ENCODE data around the gene BCAN. TPM values are rescaled to one million over a fixed set of nuclear protein-coding genes. Genes with fewer than 3 reads are reported as not detected.

The BCAN gene
- total and polyA plus RNA-seq, 10 donors, result 0.10 to 0.11 TPM; not detected in 8

GRCh38 chr1:156644146-156644545 lies 2.2 kb downstream of the BCAN start:
- intact Hi-C loops (cut with DNase I; ENCODE audit: low total_unique reads), result no loop called here
- no peaks in the 10 kb centered on the region for H3K36me3 ChIP-seq
- peaks cover 8 to 100% (median 60%) of the 10 kb centered on the region in 7 donors for H3K27me3 ChIP-seq (replicated peaks in 1 of 7)
- H3K4me1 ChIP-seq, result peaks cover 5 to 28% (median 15%) of the 10 kb centered on the region in 6 donors
- no peak overlapping the region for H3K27ac ChIP-seq
- H3K9me3 ChIP-seq, result no peaks in the 10 kb centered on the region
- 77 to 100% (median 90%) methylated on average over 1 to 3 of the region's 3 CpGs for WGBS, 5 donors
- no peak overlapping the region for H3K4me3 ChIP-seq
- no peak for TF ChIP-seq CTCF (IDR thresholded peaks at IDR 0.05 in 8 of 11, conservative IDR thresholded peaks at IDR 0.05 in 3 of 11)
- no peak for TF ChIP-seq POLR2AphosphoS5 (IDR thresholded peaks at IDR 0.05)
- DNase-seq, result no peak

- Histone ChIP-seq H3K4me1 (peaks cover 5 to 28% (median 15%) of the 10 kb centered on the region in 6 donors), H3K4me3 (no peak overlapping the region), H3K36me3 (no peaks in the 10 kb centered on the region), H3K9me3 (no peaks in the 10 kb centered on the region), H3K27ac (no peak overlapping the region), H3K27me3 (replicated peaks in 1 of 7) (peaks cover 8 to 100% (median 55%) of the 10 kb centered on the region in 7 donors)
- intact Hi-C loops (cut with DNase I; ENCODE audit: low total_unique reads), result no loop called here
- TF ChIP-seq CTCF (IDR thresholded peaks at IDR 0.05 in 8 of 11, conservative IDR thresholded peaks at IDR 0.05 in 3 of 11) (no peak), POLR2AphosphoS5 (IDR thresholded peaks at IDR 0.05) (no peak), POLR2A (IDR thresholded peaks at IDR 0.05) (no peak)
- WGBS, 5 donors, result 32 to 71% (median 43%) methylated on average over 1 of the region's 1 CpG
- no peak for DNase-seq
Observed at GRCh38 chr1:156644640-156645039, 2.7 kb downstream of the BCAN start.

- Histone ChIP-seq H3K36me3 (no peaks in the 10 kb centered on the region), H3K4me3 (no peak overlapping the region), H3K9me3 (no peaks in the 10 kb centered on the region), H3K27me3 (replicated peaks in 1 of 7) (peaks cover 8 to 100% (median 51%) of the 10 kb centered on the region in 7 donors), H3K4me1 (peaks cover 5 to 28% (median 15%) of the 10 kb centered on the region in 6 donors), H3K27ac (no peak overlapping the region)
- DNase-seq, result no peak
- intact Hi-C loops (cut with DNase I; ENCODE audit: low total_unique reads), result no loop called here
- TF ChIP-seq CTCF (IDR thresholded peaks at IDR 0.05 in 8 of 11, conservative IDR thresholded peaks at IDR 0.05 in 3 of 11), result no peak
- no peak for TF ChIP-seq POLR2A (IDR thresholded peaks at IDR 0.05)
- TF ChIP-seq POLR2AphosphoS5 (IDR thresholded peaks at IDR 0.05), result no peak
- 64 to 75% (median 72%) methylated on average over 3 of the region's 3 CpGs for WGBS, 5 donors
Observed at GRCh38 chr1:156645056-156645455, 3.1 kb downstream of the BCAN start.

GRCh38 chr1:156645666-156646065 lies 3.7 kb downstream of the BCAN start:
- Histone ChIP-seq H3K4me3 (no peak overlapping the region), H3K27ac (no peak overlapping the region), H3K9me3 (no peaks in the 10 kb centered on the region), H3K36me3 (no peaks in the 10 kb centered on the region), H3K4me1 (peaks cover 5 to 28% (median 15%) of the 10 kb centered on the region in 6 donors), H3K27me3 (replicated peaks in 1 of 7) (peaks cover 8 to 100% (median 45%) of the 10 kb centered on the region in 7 donors)
- WGBS, 5 donors, result 81 to 100% (median 89%) methylated on average over 1 of the region's 1 CpG
- TF ChIP-seq CTCF (IDR thresholded peaks at IDR 0.05 in 8 of 11, conservative IDR thresholded peaks at IDR 0.05 in 3 of 11) (no peak), POLR2AphosphoS5 (IDR thresholded peaks at IDR 0.05) (no peak), POLR2A (IDR thresholded peaks at IDR 0.05) (no peak)
- intact Hi-C loops (cut with DNase I; ENCODE audit: low total_unique reads), result no loop called here
- no peak for DNase-seq

All from spleen (tissue), 11 donors.